Upper lobe of right lung (tissue), 1 donor: ENCODE results near the gene DCAKD. TPM values are rescaled to one million over a fixed set of nuclear protein-coding genes. Genes with fewer than 3 reads are reported as not detected.

Source experiments
- ATAC-seq: fragments of 200-7000 bp; cut with Tn5 transposase; one replicate; pipeline ENCODE4 v1.9.1; 2020; ENCODE audit warnings: mild to moderate bottlenecking, moderate library complexity
- DNase-seq: peaks from one replicate; pipeline ENCODE4 v3.0.0-alpha.2; 2020
- H3K27ac ChIP-seq: fragments of 200-600 bp; one replicate; pipeline ENCODE4 v1.8.0; 2022
- H3K27me3 ChIP-seq: fragments of 200-600 bp; one replicate; pipeline ENCODE4 v1.8.0; 2022; ENCODE audit warnings: mild to moderate bottlenecking
- H3K36me3 ChIP-seq: fragments of 200-600 bp; one replicate; pipeline ENCODE4 v1.8.0; 2022
- H3K4me1 ChIP-seq: fragments of 200-600 bp; one replicate; pipeline ENCODE4 v1.8.0; 2022
- H3K4me3 ChIP-seq: fragments of 200-600 bp; one replicate; pipeline ENCODE4 v1.8.0; 2022; ENCODE audit warnings: mild to moderate bottlenecking
- H3K9me3 ChIP-seq: fragments of 200-600 bp; one replicate; pipeline ENCODE4 v1.8.0; 2022
- CTCF ChIP-seq: fragments of 200-600 bp; IDR thresholded peaks from one replicate; pipeline ENCODE4 v1.8.0; 2022; ENCODE audit warnings: antibody characterized with exemption
- intact Hi-C: fragments of 100-400 bp; cut with DNase I; formaldehyde crosslinking; loops from one replicate; pipeline ENCODE4 v1.11.0; 2022
- total RNA-seq: library from RNA; stranded (reverse); fragmentation: NEBNext Ultra II Directional; extraction: Animal tissue kit (Norgen Biotek cat#: 25700); gene quantifications from one replicate; pipeline ENCODE4 v1.2.1, GENCODE V29; 2021
- donor health status: DM: no; HTN: yes; CAD: no; lungs with severe emphysema.

The DCAKD gene
- total RNA-seq, 1 donor from 2014 or later, result 21.8 TPM

GRCh38 chr17:45034599-45034998 lies 16.8 kb downstream of the DCAKD start:
- Histone ChIP-seq H3K27me3 (no peaks in the 10 kb centered on the region), H3K36me3 (peaks cover 44% of the 10 kb centered on the region), H3K4me3 (no peak overlapping the region), H3K9me3 (no peaks in the 10 kb centered on the region), H3K4me1 (no peaks in the 10 kb centered on the region), H3K27ac (no peak overlapping the region)
- DNase-seq (no peak), ATAC-seq (no peak)
- TF ChIP-seq CTCF, result no peak
- intact Hi-C loops, result no loop called here

GRCh38 chr17:45032174-45032541 lies 19.3 kb downstream of the DCAKD start:
- no peaks in the 10 kb centered on the region for H3K9me3 ChIP-seq
- H3K4me3 ChIP-seq, result no peak overlapping the region
- no peaks in the 10 kb centered on the region for H3K27me3 ChIP-seq
- intact Hi-C loops, result no loop called here
- DNase-seq (no peak), ATAC-seq (no peak)
- H3K27ac ChIP-seq, result no peak overlapping the region
- no peak for TF ChIP-seq CTCF
- no peaks in the 10 kb centered on the region for H3K4me1 ChIP-seq
- peaks cover 48% of the 10 kb centered on the region for H3K36me3 ChIP-seq

- no peak for TF ChIP-seq CTCF
- peaks cover 48% of the 10 kb centered on the region for H3K36me3 ChIP-seq
- ATAC-seq, result no peak
Measured at GRCh38 chr17:45031231-45032173, 19.9 kb downstream of the DCAKD start.

GRCh38 chr17:45030733-45031132 lies 20.7 kb downstream of the DCAKD start:
- no peak for DNase-seq
- H3K9me3 ChIP-seq, result no peaks in the 10 kb centered on the region
- peaks cover 48% of the 10 kb centered on the region for H3K36me3 ChIP-seq
- H3K4me1 ChIP-seq, result no peaks in the 10 kb centered on the region
- ATAC-seq, result no peak
- no peak for TF ChIP-seq CTCF
- intact Hi-C loops, result no loop called here
- no peak overlapping the region for H3K4me3 ChIP-seq
- no peak overlapping the region for H3K27ac ChIP-seq
- H3K27me3 ChIP-seq, result no peaks in the 10 kb centered on the region

More at GRCh38 chr17:45031231-45032173, 19.9 kb downstream of the DCAKD start:
- H3K4me3 ChIP-seq, result no peak overlapping the region
- H3K4me1 ChIP-seq, result no peaks in the 10 kb centered on the region
- no peak for DNase-seq
- H3K27ac ChIP-seq, result no peak overlapping the region
- H3K9me3 ChIP-seq, result no peaks in the 10 kb centered on the region
- H3K27me3 ChIP-seq, result no peaks in the 10 kb centered on the region
- intact Hi-C loops, result no loop called here

GRCh38 chr17:45029758-45030423 lies 21.5 kb downstream of the DCAKD start:
- Histone ChIP-seq H3K4me1 (no peaks in the 10 kb centered on the region), H3K27ac (no peak overlapping the region), H3K4me3 (no peak overlapping the region), H3K27me3 (no peaks in the 10 kb centered on the region), H3K36me3 (peaks cover 48% of the 10 kb centered on the region), H3K9me3 (no peaks in the 10 kb centered on the region)
- DNase-seq (no peak), ATAC-seq (no peak)
- no peak for TF ChIP-seq CTCF
- intact Hi-C loops, result no loop called here
